ENCODE data around the gene EMP3.

Gene EMP3

DNA sequence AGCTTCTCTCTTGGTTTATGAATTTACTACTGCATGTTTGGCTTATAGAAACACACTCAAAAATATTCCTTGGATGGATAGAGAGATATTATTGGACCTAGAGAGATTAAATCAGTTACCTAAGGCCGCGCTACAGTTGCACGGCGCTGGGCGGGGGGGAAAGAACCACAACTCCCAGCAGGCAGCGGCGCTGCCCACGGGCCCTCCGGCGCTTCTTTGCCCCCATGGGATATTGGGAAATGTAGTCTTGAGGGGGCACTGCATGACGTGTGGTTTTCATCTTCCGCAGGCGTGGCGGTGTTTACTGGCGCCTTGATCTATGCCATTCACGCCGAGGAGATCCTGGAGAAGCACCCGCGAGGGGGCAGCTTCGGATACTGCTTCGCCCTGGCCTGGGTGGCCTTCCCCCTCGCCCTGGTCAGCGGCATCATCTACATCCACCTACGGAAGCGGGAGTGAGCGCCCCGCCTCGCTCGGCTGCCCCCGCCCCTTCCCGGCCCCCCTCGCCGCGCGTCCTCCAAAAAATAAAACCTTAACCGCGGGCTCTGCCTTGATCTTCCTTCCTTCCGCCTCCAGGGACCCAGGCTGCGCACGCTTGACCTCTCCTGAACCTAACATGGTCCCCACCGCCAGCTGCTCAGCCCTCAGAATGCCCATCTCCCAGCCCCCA, 4.8 kb downstream of the EMP3 start:
- TF ChIP-seq POLR2AphosphoS5 (IDR thresholded peaks at IDR 0.05; ENCODE audit: low read depth, low read length) (no peak), PAX5 (IDR thresholded peaks at IDR 0.05; ENCODE audit: insufficient read depth, low read length, severe bottlenecking) (peak; percentile 84), POU2F2 (IDR thresholded peaks at IDR 0.05; ENCODE audit: low read depth, low read length) (peak; percentile 14; the same call in 1 of the 2 replicates)
- FAIRE-seq: peak; percentile 91
- no peak for DNase-seq (ENCODE audit: insufficient read length, low spot score)

DNA sequence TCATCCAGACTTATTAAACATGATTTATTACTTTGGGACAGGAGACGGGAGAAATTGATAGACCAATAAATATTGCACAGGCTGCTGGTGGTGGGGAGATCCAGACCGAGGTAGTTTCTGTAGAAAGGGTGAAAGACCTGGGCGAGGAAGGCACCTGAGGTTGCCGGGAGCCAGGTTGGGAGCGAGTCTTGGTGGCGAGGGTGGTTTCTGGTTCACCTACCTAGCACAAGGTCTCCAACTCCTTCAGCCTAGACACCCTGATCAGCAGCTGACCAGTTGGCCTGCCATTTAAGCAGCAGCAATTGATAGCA, 7.0 kb downstream of the EMP3 start:
- FAIRE-seq (no peak), DNase-seq (ENCODE audit: insufficient read length, low spot score) (no peak)
- TF ChIP-seq PAX5 (IDR thresholded peaks at IDR 0.05; ENCODE audit: insufficient read depth, low read length, severe bottlenecking) (no peak), POU2F2 (IDR thresholded peaks at IDR 0.05; ENCODE audit: low read depth, low read length) (no peak)

DNA sequence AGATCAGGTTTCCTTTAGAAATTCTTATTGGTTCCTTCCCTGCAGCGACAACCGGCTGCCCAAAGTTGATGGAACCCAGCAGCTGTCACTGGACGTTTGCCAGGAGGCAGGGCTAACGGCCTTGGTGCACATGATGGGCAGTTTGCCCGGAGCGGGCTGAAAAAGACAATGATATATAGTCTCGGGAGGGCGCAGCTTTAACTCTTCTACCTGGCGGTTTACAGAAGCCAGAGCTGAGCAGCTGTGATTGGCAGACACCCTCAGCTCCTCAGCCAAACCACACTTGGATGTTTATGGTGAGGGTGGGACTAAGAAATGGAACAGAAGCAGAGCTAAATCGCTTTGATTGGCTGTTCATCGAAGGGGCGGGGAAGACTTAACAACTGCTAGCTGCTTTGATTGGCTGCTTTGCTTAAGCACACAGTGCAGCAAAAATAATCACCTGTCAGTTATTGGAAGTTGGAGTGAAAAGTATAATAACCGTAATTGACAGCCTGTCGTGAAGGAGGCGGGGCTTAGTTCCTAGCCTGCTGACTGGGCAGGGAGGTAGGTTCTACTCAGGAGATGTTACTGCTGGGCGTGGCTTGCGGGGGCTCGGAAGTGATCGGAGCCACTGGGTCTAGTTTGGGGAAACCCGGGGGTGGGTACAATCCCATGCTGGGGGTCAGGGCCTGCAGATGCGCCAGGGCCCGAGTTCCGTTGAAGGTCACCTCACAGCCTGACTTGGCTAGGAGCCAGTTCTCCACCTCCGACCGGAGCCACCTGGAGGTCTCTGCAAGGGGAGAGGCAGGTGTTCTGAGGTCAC, 7.5 kb downstream of the EMP3 start:
- FAIRE-seq (peak; percentile 99), DNase-seq (ENCODE audit: insufficient read length, low spot score) (peak; percentile 86)
- TF ChIP-seq PAX5 (IDR thresholded peaks at IDR 0.05; ENCODE audit: insufficient read depth, low read length, severe bottlenecking): no peak
- TF ChIP-seq POLR2AphosphoS5 (IDR thresholded peaks at IDR 0.05; ENCODE audit: low read depth, low read length): no peak
- TF ChIP-seq SPI1 (IDR thresholded peaks at IDR 0.05; ENCODE audit: low read depth, low read length): no peak
- TF ChIP-seq POLR2A (IDR thresholded peaks at IDR 0.05; ENCODE audit: low read depth, low read length): 0 out of 2 replicates have a peak, but pooled peaks have one; percentile 4
- TF ChIP-seq TAF1 (IDR thresholded peaks at IDR 0.05; ENCODE audit: low read depth, low read length): no peak
- no peak for TF ChIP-seq POU2F2 (IDR thresholded peaks at IDR 0.05; ENCODE audit: low read depth, low read length)

GRCh38 chr19:48333467-48334384, 8.4 kb downstream of the EMP3 start:
- TF ChIP-seq POU2F2 (IDR thresholded peaks at IDR 0.05; ENCODE audit: low read depth, low read length) (no peak), POLR2A (IDR thresholded peaks at IDR 0.05; ENCODE audit: low read depth, low read length) (0 out of 2 replicates have a peak, but pooled peaks have one; percentile 6)
- peak; percentile 96 for DNase-seq (ENCODE audit: insufficient read length, low spot score)
- FAIRE-seq: peak; percentile 97

DNA sequence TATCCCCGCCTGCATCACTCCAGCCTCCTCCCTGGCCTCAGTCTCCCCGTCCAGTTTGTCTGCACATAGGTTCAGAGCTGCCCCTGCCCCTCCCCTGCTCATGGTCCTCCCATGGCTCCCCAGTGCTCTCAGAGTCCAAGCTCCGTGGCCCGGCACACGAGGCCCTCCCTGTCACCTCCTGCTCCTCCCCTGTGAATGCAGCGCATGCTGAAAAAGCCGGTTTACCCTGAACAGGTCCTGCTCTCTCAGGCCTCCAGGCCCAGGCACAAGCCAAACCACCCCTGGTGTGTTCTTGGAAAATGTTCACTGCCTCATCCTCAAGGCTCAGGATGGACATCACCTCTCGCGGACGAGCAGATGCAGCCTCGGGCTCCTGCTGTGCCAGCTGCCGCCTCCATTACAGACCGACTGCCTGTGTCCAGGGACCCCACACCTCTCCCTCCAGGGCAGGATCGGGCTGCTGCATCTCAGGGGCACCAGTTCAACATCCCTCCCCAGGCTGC, 13.0 kb downstream of the EMP3 start:
- no peak for DNase-seq (ENCODE audit: insufficient read length, low spot score)
- no peak for FAIRE-seq
- TF ChIP-seq POLR2AphosphoS5 (IDR thresholded peaks at IDR 0.05; ENCODE audit: low read depth, low read length) (no peak), SPI1 (IDR thresholded peaks at IDR 0.05; ENCODE audit: low read depth, low read length) (no peak), TAF1 (IDR thresholded peaks at IDR 0.05; ENCODE audit: low read depth, low read length) (no peak), PAX5 (IDR thresholded peaks at IDR 0.05; ENCODE audit: insufficient read depth, low read length, severe bottlenecking) (no peak), POLR2A (IDR thresholded peaks at IDR 0.05; ENCODE audit: low read depth, low read length) (no peak), POU2F2 (IDR thresholded peaks at IDR 0.05; ENCODE audit: low read depth, low read length) (no peak)

DNA sequence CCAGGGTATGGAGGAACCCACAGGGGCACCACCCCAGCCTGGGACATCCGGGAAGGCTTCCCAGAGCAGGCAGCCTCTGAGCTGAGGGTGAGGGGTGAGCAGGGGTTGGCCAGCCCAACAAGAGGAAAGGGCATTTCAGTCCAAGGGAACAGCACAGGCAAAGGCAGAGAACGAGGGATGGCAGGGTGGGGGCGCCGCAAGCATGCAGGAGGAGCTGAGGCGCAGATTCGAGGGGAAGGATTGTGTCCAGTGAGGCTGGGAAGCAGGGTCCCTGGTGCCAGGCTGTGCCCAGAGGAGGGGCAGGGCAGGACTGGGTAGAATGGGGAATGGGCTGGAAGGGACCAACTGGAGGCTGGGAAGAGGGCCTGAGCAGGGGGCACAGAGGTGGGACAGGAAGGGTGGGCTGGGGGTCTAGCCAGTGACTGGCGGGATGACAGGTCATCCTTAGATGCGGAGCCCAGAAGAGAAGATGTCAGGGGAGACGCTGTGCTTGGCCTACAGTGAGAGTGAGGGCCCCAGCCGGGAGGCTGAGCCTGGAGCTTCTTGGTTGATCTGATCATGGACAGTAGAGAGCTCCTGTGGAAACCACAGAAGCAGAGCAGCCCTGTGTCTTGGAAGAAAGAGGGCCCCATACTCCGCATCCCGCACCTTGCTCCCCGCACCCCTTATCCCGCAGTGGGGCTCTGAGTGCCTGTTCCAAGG, 13.6 kb downstream of the EMP3 start:
- TF ChIP-seq SPI1 (IDR thresholded peaks at IDR 0.05; ENCODE audit: low read depth, low read length): no peak
- TF ChIP-seq POLR2A (IDR thresholded peaks at IDR 0.05; ENCODE audit: low read depth, low read length): no peak
- TF ChIP-seq POU2F2 (IDR thresholded peaks at IDR 0.05; ENCODE audit: low read depth, low read length): no peak
- TF ChIP-seq POLR2AphosphoS5 (IDR thresholded peaks at IDR 0.05; ENCODE audit: low read depth, low read length): no peak
- DNase-seq (ENCODE audit: insufficient read length, low spot score) (no peak), FAIRE-seq (no peak)

- no peak for FAIRE-seq
- no peak for DNase-seq (ENCODE audit: insufficient read length, low spot score)
- TF ChIP-seq POLR2AphosphoS5 (IDR thresholded peaks at IDR 0.05; ENCODE audit: low read depth, low read length): no peak
- no peak for TF ChIP-seq POLR2A (IDR thresholded peaks at IDR 0.05; ENCODE audit: low read depth, low read length)
- TF ChIP-seq PAX5 (IDR thresholded peaks at IDR 0.05; ENCODE audit: insufficient read depth, low read length, severe bottlenecking): no peak
- no peak for TF ChIP-seq TAF1 (IDR thresholded peaks at IDR 0.05; ENCODE audit: low read depth, low read length)
- no peak for TF ChIP-seq POU2F2 (IDR thresholded peaks at IDR 0.05; ENCODE audit: low read depth, low read length)
- no peak for TF ChIP-seq SPI1 (IDR thresholded peaks at IDR 0.05; ENCODE audit: low read depth, low read length)
Observed at GRCh38 chr19:48340995-48341394, 15.6 kb downstream of the EMP3 start.

- DNase-seq (ENCODE audit: insufficient read length, low spot score) (no peak), FAIRE-seq (no peak)
- TF ChIP-seq POLR2AphosphoS5 (IDR thresholded peaks at IDR 0.05; ENCODE audit: low read depth, low read length) (no peak), TAF1 (IDR thresholded peaks at IDR 0.05; ENCODE audit: low read depth, low read length) (no peak), SPI1 (IDR thresholded peaks at IDR 0.05; ENCODE audit: low read depth, low read length) (no peak), POLR2A (IDR thresholded peaks at IDR 0.05; ENCODE audit: low read depth, low read length) (no peak), POU2F2 (IDR thresholded peaks at IDR 0.05; ENCODE audit: low read depth, low read length) (no peak), PAX5 (IDR thresholded peaks at IDR 0.05; ENCODE audit: insufficient read depth, low read length, severe bottlenecking) (no peak)
Observed at GRCh38 chr19:48341515-48342413, 16.4 kb downstream of the EMP3 start.
